ENCODE results near the gene COL26A1.
"Not testable (repeated sequence)": the region's sequence is repeated elsewhere in the genome, so short reads cannot be mapped to it uniquely, and the experiment has no call there.

The COL26A1 gene

GRCh38 chr7:101453617-101454016 is 90.9 kb downstream of the COL26A1 start:
- no peak for DNase-seq

DNA sequence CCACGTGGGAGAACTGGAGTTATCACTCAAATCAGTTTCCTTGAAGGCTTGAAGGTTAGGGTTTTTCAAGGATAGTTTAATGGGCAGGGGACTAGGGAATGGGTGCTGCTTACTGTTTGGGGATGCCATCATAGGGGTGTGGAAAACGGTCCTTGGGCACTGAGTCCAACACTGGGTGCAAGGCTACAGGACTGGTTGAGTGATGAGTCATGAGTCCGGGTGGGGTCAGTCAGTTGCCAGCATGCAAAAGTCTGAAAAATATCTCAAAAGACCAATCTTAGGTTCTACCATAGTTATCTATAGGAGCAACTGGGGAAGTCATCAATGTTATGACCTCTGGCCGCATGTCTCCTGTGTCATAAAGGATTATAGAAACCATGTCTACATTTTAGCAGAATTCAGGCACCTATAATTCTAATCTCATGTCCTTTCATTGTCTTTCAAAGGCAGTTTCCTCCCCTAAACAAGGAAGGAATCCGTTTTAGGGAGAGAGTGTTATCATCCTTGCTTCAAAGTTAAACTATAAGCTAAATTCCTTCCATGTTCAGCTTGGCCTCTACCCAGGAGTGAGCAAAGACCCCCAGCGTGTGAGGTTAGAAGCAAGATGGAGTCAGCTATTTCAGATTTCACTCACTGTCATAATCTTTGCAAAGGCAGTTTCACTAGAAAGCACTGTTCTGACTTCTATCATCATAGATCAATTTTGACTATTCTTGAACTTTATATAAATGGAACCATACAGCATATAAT is 94.5 kb downstream of the COL26A1 start:
- DNase-seq, result no peak

DNA sequence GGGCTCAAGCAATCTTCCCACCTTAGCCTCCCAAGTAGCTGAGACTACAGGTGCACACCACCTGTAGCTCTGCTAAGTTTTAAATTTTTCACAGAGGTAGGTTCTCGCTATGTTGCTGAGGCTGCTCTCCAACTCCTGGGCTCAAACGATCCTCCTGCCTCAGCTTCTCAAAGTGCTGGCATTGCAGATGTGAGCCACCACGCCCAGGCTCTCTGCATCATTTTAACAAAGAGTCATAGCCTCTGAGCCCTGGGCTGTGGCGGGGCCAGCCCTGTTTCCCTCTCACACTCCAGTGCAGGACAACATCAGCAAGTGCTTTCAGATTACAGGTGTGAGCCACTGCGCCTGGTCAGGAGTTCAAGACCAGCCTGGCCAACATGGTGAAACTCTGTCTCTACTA is 102.5 kb downstream of the COL26A1 start:
- no peak for DNase-seq

DNA sequence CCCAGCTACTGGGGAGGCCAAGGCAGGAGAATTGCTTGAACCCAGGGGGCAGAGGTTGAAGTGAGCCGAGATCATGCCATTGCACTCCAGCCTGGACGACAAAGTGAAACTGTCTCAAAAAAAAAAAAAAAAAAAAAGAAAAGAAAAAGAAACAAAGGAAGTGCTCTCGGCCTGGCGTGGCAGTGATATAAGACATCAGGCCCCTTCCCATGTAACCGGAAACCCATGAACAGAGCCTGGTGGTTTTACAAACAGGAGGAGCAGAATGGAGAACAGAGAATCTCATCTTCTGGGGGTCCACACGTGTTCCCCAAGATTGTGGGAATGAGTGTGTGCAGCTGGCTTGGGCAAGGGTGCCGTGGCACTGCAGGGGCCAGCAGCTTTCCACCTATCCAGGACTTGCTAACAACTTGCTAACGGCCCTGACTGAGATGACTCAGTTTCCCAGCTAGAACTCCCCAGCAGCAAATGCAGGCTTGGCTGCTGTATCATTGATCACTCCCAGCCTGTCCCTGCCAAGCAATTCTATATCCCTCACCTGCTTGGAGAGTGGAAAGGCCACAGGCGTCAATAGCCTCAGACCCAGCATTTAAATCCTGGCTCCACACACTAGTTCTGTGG is 103.0 kb downstream of the COL26A1 start:
- no peak for DNase-seq

DNA sequence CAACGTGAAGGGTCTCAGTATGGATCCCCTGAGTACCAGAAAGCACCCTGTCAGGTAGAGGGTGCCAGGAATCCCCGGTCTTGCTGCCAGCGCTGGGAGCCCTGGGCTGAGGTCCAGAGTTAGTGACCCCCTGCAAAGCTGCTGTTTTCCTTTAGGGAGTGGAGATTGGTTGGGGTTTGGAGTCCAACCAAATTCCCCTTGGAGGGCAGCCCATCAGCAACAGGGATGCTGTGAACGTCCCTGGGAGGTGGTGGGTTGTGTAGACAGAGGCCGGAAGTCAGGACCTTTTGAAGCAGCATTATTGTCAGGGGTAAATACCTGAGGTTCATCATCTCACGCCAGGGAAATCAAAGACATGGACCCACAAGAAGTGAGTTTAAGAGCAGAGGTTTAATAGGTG is 104.2 kb downstream of the COL26A1 start:
- DNase-seq, result no peak

GRCh38 chr7:101468546-101469275 is 106.0 kb downstream of the COL26A1 start:
- no peak for DNase-seq

GRCh38 chr7:101470668-101471487 is 108.2 kb downstream of the COL26A1 start:
- DNase-seq, result no peak

GRCh38 chr7:101474178-101474577 is 111.5 kb downstream of the COL26A1 start:
- DNase-seq, result no peak

- DNase-seq, result not testable (repeated sequence)
These were observed 113.0 kb downstream of the COL26A1 start for GRCh38 chr7:101475691-101476090.

DNA sequence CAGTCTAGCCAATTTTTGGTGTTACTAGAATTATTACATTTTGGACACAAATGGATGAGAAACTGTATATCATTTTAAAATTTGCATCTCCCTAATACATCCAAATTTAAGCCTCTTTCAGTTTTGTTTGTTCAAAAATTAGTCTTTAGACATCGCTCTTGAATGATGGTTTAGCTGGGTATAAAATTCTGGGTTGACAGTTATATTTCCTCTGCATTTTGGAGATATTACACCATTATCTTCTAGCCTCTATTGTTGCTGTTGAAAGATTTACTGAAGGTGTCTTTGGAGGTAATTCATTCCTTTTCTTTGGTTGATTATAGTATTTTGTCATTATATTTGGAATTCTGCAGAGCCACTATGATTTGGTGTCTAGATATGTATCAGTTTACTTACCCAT is 116.5 kb downstream of the COL26A1 start:
- DNase-seq, result no peak

- DNase-seq, result not testable (repeated sequence)
These were observed 123.4 kb downstream of the COL26A1 start for GRCh38 chr7:101486056-101486432.

DNA sequence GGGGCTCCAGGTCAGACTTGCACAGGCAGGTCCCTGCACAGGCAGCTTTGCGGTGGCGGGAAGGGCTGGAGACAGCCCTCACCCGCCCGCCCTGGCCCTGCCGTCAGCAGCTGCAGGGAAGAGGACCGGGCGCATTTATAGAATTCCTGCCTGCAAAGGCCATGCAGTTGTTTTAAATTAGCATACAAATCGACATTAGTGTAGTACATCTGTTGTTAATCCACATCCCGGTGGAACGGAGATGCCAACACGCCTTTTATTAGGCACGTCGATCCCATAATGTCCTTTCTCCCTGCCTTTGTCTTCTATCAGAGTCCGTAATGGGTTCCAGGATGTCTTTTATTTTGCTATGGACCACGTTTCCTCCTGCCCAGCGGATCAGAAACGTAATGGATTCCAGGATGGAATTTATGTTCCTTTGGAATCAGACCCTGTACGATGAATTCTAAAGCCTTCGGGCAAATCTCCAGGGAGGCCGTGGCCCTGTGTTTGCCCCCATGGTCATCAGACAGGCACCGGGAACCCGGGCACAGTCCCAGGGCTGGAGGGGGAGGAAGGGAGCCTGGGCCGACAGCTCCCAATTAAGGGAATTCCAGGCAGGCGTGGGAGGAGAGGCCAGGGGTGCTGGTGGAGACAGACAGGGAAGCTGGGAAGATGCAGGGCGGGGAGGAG is 123.9 kb downstream of the COL26A1 start:
- DNase-seq, result no peak

DNA sequence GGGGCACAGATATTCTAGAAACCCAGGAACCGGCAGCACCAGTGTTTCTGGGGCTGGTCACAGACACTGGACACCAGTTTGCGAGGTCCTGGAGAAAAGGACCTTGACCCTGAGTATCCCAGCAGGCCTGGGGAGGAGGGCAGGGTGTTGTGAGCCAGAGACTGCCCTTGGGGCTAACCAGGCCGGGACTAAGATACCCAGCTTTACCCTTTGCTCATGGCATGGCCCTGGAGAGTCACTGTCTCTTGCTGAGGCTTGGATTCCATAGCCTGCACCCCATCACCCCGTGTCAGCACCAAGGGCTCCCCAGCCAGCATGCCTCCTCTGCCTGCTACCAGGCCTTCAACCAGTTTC is 124.4 kb downstream of the COL26A1 start:
- no peak for DNase-seq

DNA sequence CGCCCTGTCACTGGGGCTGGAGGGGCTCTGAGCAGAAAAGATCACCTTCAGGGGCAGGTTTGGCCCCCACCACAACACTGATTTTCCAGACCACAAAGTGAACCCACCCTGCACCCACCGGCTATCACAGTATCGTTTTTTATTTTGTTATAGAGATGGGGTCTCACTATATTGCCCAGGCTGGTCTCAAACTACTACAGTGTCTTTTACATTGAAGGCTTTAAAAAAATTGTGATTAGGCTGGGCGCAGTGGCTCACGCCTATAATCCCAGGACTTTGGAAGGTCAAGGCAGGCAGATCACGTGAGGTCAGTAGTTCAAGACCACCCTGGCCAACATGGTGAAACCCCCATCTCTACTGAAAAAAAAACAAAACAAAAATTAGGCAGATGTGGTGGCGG is 125.1 kb downstream of the COL26A1 start:
- DNase-seq, result no peak

DNA sequence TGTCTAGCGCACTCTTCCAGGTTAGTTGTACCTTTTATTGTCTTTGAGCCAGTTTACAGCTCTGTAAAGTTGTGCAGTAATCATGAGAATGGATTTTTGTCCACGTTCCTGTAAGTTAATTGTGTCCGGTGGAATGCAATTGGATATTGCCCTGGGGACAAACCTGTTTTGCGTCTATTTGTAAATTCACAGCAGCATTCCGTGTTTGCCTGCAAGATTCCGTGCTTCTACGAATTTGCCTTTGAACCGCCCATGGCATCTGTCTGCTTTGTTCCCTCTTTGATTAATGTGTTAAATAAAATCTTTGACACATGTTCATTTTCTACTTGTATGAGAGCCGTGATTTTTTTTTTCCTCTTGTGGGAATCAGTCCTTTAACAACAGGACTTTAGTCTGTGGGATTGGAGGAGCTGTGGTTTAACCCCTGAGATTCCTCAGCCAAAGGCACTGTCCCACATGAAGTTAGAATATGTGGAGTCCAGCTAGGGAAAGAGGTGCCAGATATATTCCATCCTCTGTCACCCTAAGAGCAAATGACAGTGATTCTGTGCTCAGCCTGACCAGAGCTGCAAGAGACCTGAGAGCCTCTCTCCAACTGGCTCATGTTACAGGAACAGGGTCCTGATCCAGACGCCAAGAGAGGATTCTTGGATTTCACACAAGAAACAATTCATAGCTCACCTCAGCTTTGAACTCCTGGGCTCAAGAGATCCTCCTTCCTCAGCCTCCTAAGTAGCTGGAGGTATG is 126.3 kb downstream of the COL26A1 start:
- no peak for DNase-seq

DNA sequence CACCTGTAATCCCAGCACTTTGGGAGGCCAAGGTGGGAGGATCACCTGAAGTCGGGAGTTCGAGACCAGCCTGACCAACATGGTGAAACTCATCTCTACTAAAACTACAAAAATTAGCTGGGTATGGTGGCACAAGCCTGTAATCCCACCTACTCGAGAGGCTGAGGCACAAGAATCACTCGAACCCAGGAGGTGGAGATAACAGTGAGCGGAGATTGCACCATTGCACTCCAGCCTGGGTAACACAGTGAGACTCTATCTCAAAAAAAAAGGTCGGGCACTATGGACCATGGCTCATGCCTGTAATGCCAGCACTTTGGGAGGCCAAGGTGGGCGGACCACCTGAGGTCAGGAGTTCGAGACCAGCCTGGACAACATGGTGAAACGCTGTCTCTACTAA is 127.8 kb downstream of the COL26A1 start:
- not testable (repeated sequence) for DNase-seq

DNA sequence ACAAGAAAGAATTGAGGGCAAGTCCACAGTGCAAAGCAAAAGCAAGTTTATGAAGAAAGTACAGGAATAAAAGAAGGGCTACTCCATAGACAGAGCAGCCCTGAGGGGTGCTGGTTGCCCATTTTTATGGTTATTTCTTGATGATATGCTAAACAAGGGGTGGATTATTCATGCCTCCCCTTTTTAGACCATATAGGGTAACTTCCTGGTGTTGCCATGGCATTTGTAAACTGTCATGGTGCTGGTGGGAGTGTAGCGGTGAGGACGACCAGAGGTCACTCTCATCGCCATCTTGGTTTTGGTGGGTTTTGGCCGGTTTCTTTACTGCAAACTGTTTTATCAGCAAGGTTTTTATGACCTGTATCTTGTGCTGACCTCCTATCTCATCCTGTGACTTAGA is 128.8 kb downstream of the COL26A1 start:
- not testable (repeated sequence) for DNase-seq

GRCh38 chr7:101494602-101495329 is 132.1 kb downstream of the COL26A1 start:
- no peak for DNase-seq

- no peak for DNase-seq
These were observed 133.3 kb downstream of the COL26A1 start for GRCh38 chr7:101496017-101496416.

DNA sequence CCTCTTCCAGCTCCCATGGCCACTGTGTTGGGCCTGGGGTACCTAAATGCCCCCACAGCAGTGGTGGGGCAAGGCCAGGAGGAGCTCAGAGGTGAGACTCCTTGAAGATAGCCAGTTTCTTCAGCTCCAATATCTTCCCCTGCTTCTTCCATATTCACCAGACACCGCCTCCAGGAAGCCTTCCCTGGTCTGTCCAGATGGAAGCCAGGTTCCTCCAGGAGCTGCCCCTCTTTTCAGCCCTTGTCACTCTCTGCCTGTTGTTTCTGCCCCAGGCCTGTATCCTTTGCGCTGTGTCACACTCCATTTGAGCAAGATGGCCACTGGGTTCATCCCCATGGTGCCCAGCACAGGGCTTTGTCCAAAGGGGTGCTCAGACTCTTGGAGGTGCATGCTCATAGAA is 138.7 kb downstream of the COL26A1 start:
- DNase-seq, result no peak

GRCh38 chr7:101502466-101503098 is 139.9 kb downstream of the COL26A1 start:
- no peak for DNase-seq
